SH-SY5Y (cell line): Measurements from ENCODE around the gene TEX52.

Experiments used
- GATA2 ChIP-seq: IDR thresholded peaks from 2 replicates; pipeline ENCODE4 v1.6.1; 2011; ENCODE audit warnings: mild to moderate bottlenecking, low read depth, low read length
- GATA3 ChIP-seq: IDR thresholded peaks from 2 replicates; pipeline ENCODE4 v1.6.1; 2011; ENCODE audit warnings: low read depth, mild to moderate bottlenecking, low read length, moderate library complexity

- no peak for TF ChIP-seq GATA2
- TF ChIP-seq GATA3 = no peak
Observed at GRCh38 chr12:2836574-2836973, 20.3 kb downstream of the TEX52 start.
